HG03460 (cell line): Measurements from ENCODE around the gene RANBP17.
"Not testable (repeated sequence)": the region's sequence is repeated elsewhere in the genome, so short reads cannot be mapped to it uniquely, and the experiment has no call there.

ENCODE experiments used
- ATAC-seq: cut with Tn5 transposase; IDR thresholded peaks from one replicate; pipeline ENCODE4 v1.9.1; 2021; ENCODE audit not compliant: unreplicated experiment

The RANBP17 gene

GRCh38 chr5:170937914-170938313, 76.1 kb downstream of the RANBP17 start:
- ATAC-seq: no peak

GRCh38 chr5:170939178-170939577, 77.4 kb downstream of the RANBP17 start:
- ATAC-seq: no peak

- no peak for ATAC-seq
These were observed 80.0 kb downstream of the RANBP17 start for GRCh38 chr5:170941788-170942187.

GRCh38 chr5:170945275-170945674, 83.5 kb downstream of the RANBP17 start:
- ATAC-seq: no peak

GRCh38 chr5:170960567-170960966, 98.7 kb downstream of the RANBP17 start:
- ATAC-seq: no peak

GRCh38 chr5:170963521-170963920, 101.7 kb downstream of the RANBP17 start:
- no peak for ATAC-seq

- ATAC-seq: no peak
These were observed 112.6 kb downstream of the RANBP17 start for GRCh38 chr5:170974461-170974860.

- ATAC-seq: not testable (repeated sequence)
These were observed 118.4 kb downstream of the RANBP17 start for GRCh38 chr5:170980261-170980660.

GRCh38 chr5:170985486-170985885, 123.7 kb downstream of the RANBP17 start:
- ATAC-seq: no peak

GRCh38 chr5:170986598-170986997, 124.8 kb downstream of the RANBP17 start:
- no peak for ATAC-seq

GRCh38 chr5:170993476-170993875, 131.7 kb downstream of the RANBP17 start:
- no peak for ATAC-seq

GRCh38 chr5:171010086-171010485, 148.3 kb downstream of the RANBP17 start:
- ATAC-seq: no peak

- no peak for ATAC-seq
These were observed 149.0 kb downstream of the RANBP17 start for GRCh38 chr5:171010816-171011215.

GRCh38 chr5:171023508-171023907, 161.7 kb downstream of the RANBP17 start:
- ATAC-seq: no peak

GRCh38 chr5:171024084-171024483, 162.3 kb downstream of the RANBP17 start:
- ATAC-seq: no peak

GRCh38 chr5:171029401-171029800, 167.6 kb downstream of the RANBP17 start:
- ATAC-seq: no peak

- ATAC-seq: no peak
These were observed 170.2 kb downstream of the RANBP17 start for GRCh38 chr5:171031977-171032376.

GRCh38 chr5:171032435-171032973, 170.7 kb downstream of the RANBP17 start:
- ATAC-seq: no peak

GRCh38 chr5:171041893-171042292, 180.1 kb downstream of the RANBP17 start:
- ATAC-seq: not testable (repeated sequence)

GRCh38 chr5:171050916-171051315, 189.1 kb downstream of the RANBP17 start:
- no peak for ATAC-seq

- ATAC-seq: no peak
These were observed 194.1 kb downstream of the RANBP17 start for GRCh38 chr5:171055875-171056454.

GRCh38 chr5:171067540-171068130, 205.8 kb downstream of the RANBP17 start:
- no peak for ATAC-seq

GRCh38 chr5:171074747-171075146, 212.9 kb downstream of the RANBP17 start:
- ATAC-seq: no peak
